Measurements from ENCODE around the gene GTF2F2. TPM values are rescaled to one million over a fixed set of nuclear protein-coding genes. Genes with fewer than 3 reads are reported as not detected.

GTF2F2 gene
- total RNA-seq, 1 donor: 19.9 TPM

DNA sequence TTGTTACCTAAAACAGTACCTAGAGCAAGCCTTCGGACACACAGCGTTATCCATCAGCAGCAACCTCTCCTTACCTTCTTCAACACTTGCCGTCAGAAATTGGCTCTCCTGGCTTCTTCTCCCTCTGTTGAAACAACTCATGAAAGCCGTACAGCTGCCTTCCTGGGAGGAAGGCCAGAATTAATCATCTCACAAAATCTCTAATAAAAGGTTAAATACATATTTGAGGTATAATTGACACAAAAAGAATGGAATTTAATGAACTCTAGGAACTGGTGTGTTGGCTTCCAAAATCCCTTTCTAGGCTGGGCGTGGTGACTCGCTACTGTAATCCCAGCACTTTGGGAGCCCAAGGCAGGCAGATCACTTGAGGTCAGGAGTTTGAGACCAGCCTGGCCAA lies 37.3 kb upstream of the GTF2F2 start:
- H3K9me3 ChIP-seq (ENCODE audit: low read depth, low read length): no peaks in the 10 kb centered on the region
- no peaks in the 10 kb centered on the region for H3K36me3 ChIP-seq (ENCODE audit: insufficient read depth, low read length)
- H2AFZ ChIP-seq (ENCODE audit: low read length): no peak overlapping the region
- H4K20me1 ChIP-seq (ENCODE audit: insufficient read depth, low read length): no peaks in the 10 kb centered on the region
- TF ChIP-seq, protein P1, sequence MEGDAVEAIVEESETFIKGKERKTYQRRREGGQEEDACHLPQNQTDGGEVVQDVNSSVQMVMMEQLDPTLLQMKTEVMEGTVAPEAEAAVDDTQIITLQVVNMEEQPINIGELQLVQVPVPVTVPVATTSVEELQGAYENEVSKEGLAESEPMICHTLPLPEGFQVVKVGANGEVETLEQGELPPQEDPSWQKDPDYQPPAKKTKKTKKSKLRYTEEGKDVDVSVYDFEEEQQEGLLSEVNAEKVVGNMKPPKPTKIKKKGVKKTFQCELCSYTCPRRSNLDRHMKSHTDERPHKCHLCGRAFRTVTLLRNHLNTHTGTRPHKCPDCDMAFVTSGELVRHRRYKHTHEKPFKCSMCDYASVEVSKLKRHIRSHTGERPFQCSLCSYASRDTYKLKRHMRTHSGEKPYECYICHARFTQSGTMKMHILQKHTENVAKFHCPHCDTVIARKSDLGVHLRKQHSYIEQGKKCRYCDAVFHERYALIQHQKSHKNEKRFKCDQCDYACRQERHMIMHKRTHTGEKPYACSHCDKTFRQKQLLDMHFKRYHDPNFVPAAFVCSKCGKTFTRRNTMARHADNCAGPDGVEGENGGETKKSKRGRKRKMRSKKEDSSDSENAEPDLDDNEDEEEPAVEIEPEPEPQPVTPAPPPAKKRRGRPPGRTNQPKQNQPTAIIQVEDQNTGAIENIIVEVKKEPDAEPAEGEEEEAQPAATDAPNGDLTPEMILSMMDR (IDR thresholded peaks at IDR 0.05; ENCODE audit: extremely low read depth, low read depth, low read length): no peak
- H3K4me3 ChIP-seq (ENCODE audit: insufficient read depth, low read length): no peak overlapping the region
- peaks cover 12% of the 10 kb centered on the region for H3K27me3 ChIP-seq (ENCODE audit: insufficient read depth, low read length)
- no peak for DNase-seq (ENCODE audit: insufficient read length, low spot score, missing footprints)
- H3K27ac ChIP-seq (ENCODE audit: low read depth, low read length): no peak overlapping the region
- H3K79me2 ChIP-seq (ENCODE audit: insufficient read depth, low read length): no peaks in the 10 kb centered on the region
- H3K4me2 ChIP-seq (ENCODE audit: insufficient read depth, low read length): no peak overlapping the region
- no peaks in the 10 kb centered on the region for H3K4me1 ChIP-seq (ENCODE audit: insufficient read depth, low read length)

DNA sequence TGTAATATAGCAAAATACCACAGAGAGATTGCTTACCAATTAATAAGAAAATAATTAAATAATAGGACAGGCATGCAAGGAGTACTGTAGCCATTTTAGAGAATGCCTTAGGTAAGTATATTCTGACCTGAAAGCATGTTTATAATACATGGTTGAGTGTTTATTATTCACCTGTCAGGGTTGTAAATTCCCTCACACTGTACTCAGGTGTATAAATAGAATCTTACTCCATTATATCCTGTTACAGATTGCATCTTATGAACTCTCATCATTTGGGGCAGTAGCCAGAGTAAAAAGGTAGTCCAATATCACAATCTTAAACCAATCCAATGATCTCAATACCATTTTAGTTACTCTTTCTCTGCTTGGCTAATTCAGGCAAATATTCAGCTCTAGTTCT lies 35.8 kb upstream of the GTF2F2 start:
- Histone ChIP-seq H3K4me2 (ENCODE audit: insufficient read depth, low read length) (no peak overlapping the region), H3K4me1 (ENCODE audit: insufficient read depth, low read length) (no peaks in the 10 kb centered on the region), H3K4me3 (ENCODE audit: insufficient read depth, low read length) (no peak overlapping the region), H3K27ac (ENCODE audit: low read depth, low read length) (no peak overlapping the region), H3K9me3 (ENCODE audit: low read depth, low read length) (no peaks in the 10 kb centered on the region), H4K20me1 (ENCODE audit: insufficient read depth, low read length) (no peaks in the 10 kb centered on the region), H3K36me3 (ENCODE audit: insufficient read depth, low read length) (no peaks in the 10 kb centered on the region), H2AFZ (ENCODE audit: low read length) (no peak overlapping the region), H3K27me3 (ENCODE audit: insufficient read depth, low read length) (no peaks in the 10 kb centered on the region), H3K79me2 (ENCODE audit: insufficient read depth, low read length) (no peaks in the 10 kb centered on the region)
- no peak for DNase-seq (ENCODE audit: insufficient read length, low spot score, missing footprints)
- TF ChIP-seq, protein P1 (IDR thresholded peaks at IDR 0.05; ENCODE audit: extremely low read depth, low read depth, low read length): no peak

DNA sequence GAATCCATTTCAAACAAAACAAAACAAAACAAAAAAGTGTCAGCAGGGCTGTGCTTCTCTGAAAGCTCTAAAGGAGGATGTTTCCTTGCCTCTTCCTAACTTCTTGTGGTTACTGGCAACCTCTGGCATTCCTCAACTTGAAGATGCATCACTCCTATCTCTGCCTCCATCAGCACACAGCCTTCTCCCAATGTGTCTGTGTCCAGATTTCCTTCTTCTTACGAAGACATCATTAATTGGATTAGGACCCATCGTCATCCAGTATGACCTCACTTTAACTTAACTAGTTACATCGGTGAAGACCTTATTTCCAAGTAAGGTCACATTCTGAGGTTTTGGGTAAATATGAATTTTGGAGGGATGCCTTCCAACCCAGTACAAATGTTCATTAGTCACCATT lies 33.8 kb upstream of the GTF2F2 start:
- Histone ChIP-seq H3K27me3 (ENCODE audit: insufficient read depth, low read length) (no peaks in the 10 kb centered on the region), H3K4me3 (ENCODE audit: insufficient read depth, low read length) (no peak overlapping the region), H3K79me2 (ENCODE audit: insufficient read depth, low read length) (no peaks in the 10 kb centered on the region), H3K36me3 (ENCODE audit: insufficient read depth, low read length) (no peaks in the 10 kb centered on the region), H3K27ac (ENCODE audit: low read depth, low read length) (no peak overlapping the region), H3K4me2 (ENCODE audit: insufficient read depth, low read length) (no peak overlapping the region), H2AFZ (ENCODE audit: low read length) (no peak overlapping the region), H4K20me1 (ENCODE audit: insufficient read depth, low read length) (no peaks in the 10 kb centered on the region), H3K9me3 (ENCODE audit: low read depth, low read length) (no peaks in the 10 kb centered on the region), H3K4me1 (ENCODE audit: insufficient read depth, low read length) (no peaks in the 10 kb centered on the region)
- TF ChIP-seq, protein P1 (IDR thresholded peaks at IDR 0.05; ENCODE audit: extremely low read depth, low read depth, low read length): no peak
- no peak for DNase-seq (ENCODE audit: insufficient read length, low spot score, missing footprints)

DNA sequence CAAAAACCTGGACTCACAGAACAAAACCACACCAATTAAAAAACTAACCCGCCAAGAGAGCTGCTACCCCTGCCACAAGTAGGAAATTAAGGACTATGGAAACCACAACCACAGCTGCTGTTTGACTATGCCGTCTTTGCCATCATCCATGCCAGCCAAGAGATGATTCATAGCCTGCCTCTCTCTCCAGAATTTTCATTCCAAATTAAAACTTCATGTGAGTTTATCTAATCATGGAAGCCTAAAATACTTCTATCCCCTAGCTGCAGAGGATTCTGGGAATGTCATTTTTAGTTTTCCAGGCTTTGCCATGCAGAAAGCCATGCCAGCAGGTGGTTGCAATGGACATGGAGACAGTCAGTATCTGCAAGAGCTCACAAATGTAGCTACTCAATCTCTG lies 27.6 kb upstream of the GTF2F2 start:
- TF ChIP-seq, protein P1 (IDR thresholded peaks at IDR 0.05; ENCODE audit: extremely low read depth, low read depth, low read length): no peak
- no peaks in the 10 kb centered on the region for H3K36me3 ChIP-seq (ENCODE audit: insufficient read depth, low read length)
- no peaks in the 10 kb centered on the region for H3K9me3 ChIP-seq (ENCODE audit: low read depth, low read length)
- peaks cover 4% of the 10 kb centered on the region for H3K27me3 ChIP-seq (ENCODE audit: insufficient read depth, low read length)
- H4K20me1 ChIP-seq (ENCODE audit: insufficient read depth, low read length): no peaks in the 10 kb centered on the region
- peaks cover 7% of the 10 kb centered on the region for H3K4me1 ChIP-seq (ENCODE audit: insufficient read depth, low read length)
- H3K4me3 ChIP-seq (ENCODE audit: insufficient read depth, low read length): no peak overlapping the region
- H3K27ac ChIP-seq (ENCODE audit: low read depth, low read length): no peak overlapping the region
- no peak overlapping the region for H2AFZ ChIP-seq (ENCODE audit: low read length)
- DNase-seq (ENCODE audit: insufficient read length, low spot score, missing footprints): no peak
- peak overlapping the region; percentile 5 for H3K4me2 ChIP-seq (ENCODE audit: insufficient read depth, low read length)
- H3K79me2 ChIP-seq (ENCODE audit: insufficient read depth, low read length): no peaks in the 10 kb centered on the region
